Keratinocyte (primary cell): Measurements from ENCODE around the gene PRKCE. TPM values are rescaled to one million over a fixed set of nuclear protein-coding genes. Genes with fewer than 3 reads are reported as not detected.
"Not testable (repeated sequence)": the region's sequence is repeated elsewhere in the genome, so short reads cannot be mapped to it uniquely, and the experiment has no call there.

Experiments used
- DNase-seq: peaks from one replicate; pipeline ENCODE4 v3.0.0-alpha.2; 2011; ENCODE audit warnings: low read depth, missing footprints, low spot score
- FAIRE-seq: peaks from 2 replicates; lab custom pipeline; 2011; peaks lifted over from hg19 to GRCh38; lab: Jason Lieb, UNC
- H2AFZ ChIP-seq: 2 replicates; pipeline ENCODE4 v1.6.0; 2012; ENCODE audit warnings: low read length, control low read depth, inconsistent platforms; ENCODE audit not compliant: control insufficient read depth
- H3K27ac ChIP-seq: 2 replicates; pipeline ENCODE4 v1.5.1; 2011; ENCODE audit warnings: low read length; ENCODE audit not compliant: control insufficient read depth, insufficient read depth
- H3K27me3 ChIP-seq: 3 replicates; pipeline ENCODE4 v1.6.0; 2011; ENCODE audit warnings: low read length; ENCODE audit not compliant: control insufficient read depth, insufficient read depth; ENCODE audit errors: extremely low read depth
- H3K36me3 ChIP-seq, 2 experiments: 2 replicates in 1 of 2; 3 replicates in 1 of 2; pipeline ENCODE4 v1.5.1; 2011; ENCODE audit warnings: low read length in 2 of 2, mild to moderate bottlenecking in 1 of 2; ENCODE audit not compliant: control insufficient read depth in 2 of 2, insufficient read depth in 2 of 2; ENCODE audit errors: extremely low read depth in 1 of 2
- H3K4me1 ChIP-seq: 3 replicates; pipeline ENCODE4 v1.5.1; 2011; ENCODE audit warnings: low read length; ENCODE audit not compliant: control insufficient read depth, insufficient read depth; ENCODE audit errors: extremely low read depth
- H3K4me2 ChIP-seq: 3 replicates; pipeline ENCODE4 v1.6.0; 2011; ENCODE audit warnings: low read depth, low read length; ENCODE audit not compliant: control insufficient read depth, insufficient read depth; ENCODE audit errors: extremely low read depth
- H3K4me3 ChIP-seq, 3 experiments: fragments of 200-600 bp in 1 of 3; sonication (generic) in 1 of 3; 2 replicates in 2 of 3; 3 replicates in 1 of 3; pipeline ENCODE4 v1.5.1; 2011 to 2016; ENCODE audit warnings: low read length in 3 of 3, mild to moderate bottlenecking in 3 of 3, control low read depth in 2 of 3, inconsistent platforms in 1 of 3, low read depth in 1 of 3, mixed read lengths in 1 of 3, mixed run types in 1 of 3, moderate library complexity in 1 of 3; ENCODE audit not compliant: control insufficient read depth in 2 of 3, insufficient read depth in 2 of 3; ENCODE audit errors: extremely low read depth in 1 of 3
- H3K79me2 ChIP-seq: 2 replicates; pipeline ENCODE4 v1.6.0; 2012; ENCODE audit warnings: low read length; ENCODE audit not compliant: control insufficient read depth, insufficient read depth
- H3K9ac ChIP-seq: 3 replicates; pipeline ENCODE4 v1.6.0; 2011; ENCODE audit warnings: low read length; ENCODE audit not compliant: control insufficient read depth, insufficient read depth; ENCODE audit errors: extremely low read depth
- H3K9me1 ChIP-seq: 3 replicates; pipeline ENCODE4 v1.6.0; 2011; ENCODE audit warnings: low read length; ENCODE audit not compliant: control insufficient read depth, insufficient read depth; ENCODE audit errors: extremely low read depth
- H3K9me3 ChIP-seq: 2 replicates; pipeline ENCODE4 v1.5.1; 2012; ENCODE audit warnings: low read depth, low read length; ENCODE audit not compliant: control insufficient read depth
- H4K20me1 ChIP-seq: 3 replicates; pipeline ENCODE4 v1.6.0; 2011; ENCODE audit warnings: low read length; ENCODE audit not compliant: control insufficient read depth, insufficient read depth; ENCODE audit errors: extremely low read depth
- EZH2 ChIP-seq: IDR thresholded peaks from one replicate; pipeline ENCODE4 v1.6.1; 2012; ENCODE audit warnings: inconsistent platforms, mild to moderate bottlenecking, low read length, moderate library complexity
- dilution Hi-C: fragments of 300-500 bp; cut with MboI; formaldehyde crosslinking; loops from one replicate; pipeline ENCODE4 v1.7.0; 2020; ENCODE audit warnings: low sequenced_read_pairs; ENCODE audit not compliant: extremely low pct_ligation_motif_present
- polyA plus RNA-seq, 5 experiments: library from polyadenylated mRNA; depleted of rRNA in 3 of 5; stranded (reverse) in 3 of 5; stranded (forward) in 1 of 5; unstranded in 1 of 5; fragments of >200 nt; gene quantifications; 1 replicate in 1 of 5; 2 replicates in 3 of 5; 3 replicates in 1 of 5; pipeline versions ENCODE4 v1.2.1 to v1.2.3, GENCODE V29; 2011 to 2012; ENCODE audit warnings: missing spikeins in 2 of 5, low read depth in 1 of 5, low replicate concordance in 1 of 5
- TF ChIP-seq, protein P1 (sequence below), 3 experiments: IDR thresholded peaks in 1 of 3; conservative IDR thresholded peaks in 1 of 3; optimal IDR thresholded peaks in 1 of 3; 2 replicates in 2 of 3; 3 replicates in 1 of 3; pipeline versions ENCODE3 to v1.5.1; 2011; ENCODE audit warnings: low read length in 3 of 3, mild to moderate bottlenecking in 3 of 3, moderate library complexity in 2 of 3, control low read depth in 1 of 3, inconsistent platforms in 1 of 3; ENCODE audit not compliant: insufficient read depth in 2 of 3; ENCODE audit errors: extremely low read depth in 1 of 3

PRKCE gene
- polyA plus RNA-seq, 1 donor (not counting 4 experiments of a cell fraction or from before 2014, with no cell fraction given): 2.0 TPM

- H3K4me2 ChIP-seq: no peak overlapping the region
- H3K27ac ChIP-seq: no peak overlapping the region
- no peaks in the 10 kb centered on the region for H3K27me3 ChIP-seq
- no peak overlapping the region for H2AFZ ChIP-seq
- H4K20me1 ChIP-seq: no peaks in the 10 kb centered on the region
- no peak overlapping the region for H3K9ac ChIP-seq
- no peaks in the 10 kb centered on the region for H3K9me1 ChIP-seq
- DNase-seq (no peak), FAIRE-seq (no peak)
- TF ChIP-seq EZH2: no peak
- TF ChIP-seq, protein P1, sequence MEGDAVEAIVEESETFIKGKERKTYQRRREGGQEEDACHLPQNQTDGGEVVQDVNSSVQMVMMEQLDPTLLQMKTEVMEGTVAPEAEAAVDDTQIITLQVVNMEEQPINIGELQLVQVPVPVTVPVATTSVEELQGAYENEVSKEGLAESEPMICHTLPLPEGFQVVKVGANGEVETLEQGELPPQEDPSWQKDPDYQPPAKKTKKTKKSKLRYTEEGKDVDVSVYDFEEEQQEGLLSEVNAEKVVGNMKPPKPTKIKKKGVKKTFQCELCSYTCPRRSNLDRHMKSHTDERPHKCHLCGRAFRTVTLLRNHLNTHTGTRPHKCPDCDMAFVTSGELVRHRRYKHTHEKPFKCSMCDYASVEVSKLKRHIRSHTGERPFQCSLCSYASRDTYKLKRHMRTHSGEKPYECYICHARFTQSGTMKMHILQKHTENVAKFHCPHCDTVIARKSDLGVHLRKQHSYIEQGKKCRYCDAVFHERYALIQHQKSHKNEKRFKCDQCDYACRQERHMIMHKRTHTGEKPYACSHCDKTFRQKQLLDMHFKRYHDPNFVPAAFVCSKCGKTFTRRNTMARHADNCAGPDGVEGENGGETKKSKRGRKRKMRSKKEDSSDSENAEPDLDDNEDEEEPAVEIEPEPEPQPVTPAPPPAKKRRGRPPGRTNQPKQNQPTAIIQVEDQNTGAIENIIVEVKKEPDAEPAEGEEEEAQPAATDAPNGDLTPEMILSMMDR (optimal IDR thresholded peaks at IDR 0.05 in 1 of 3, IDR thresholded peaks at IDR 0.05 in 1 of 3, conservative IDR thresholded peaks at IDR 0.05 in 1 of 3; ENCODE audit: extremely low read depth in 1 of 3, insufficient read depth in 2 of 3, low read length in 3 of 3): no peak
- no peaks in the 10 kb centered on the region for H3K9me3 ChIP-seq
- no peaks in the 10 kb centered on the region for H3K36me3 ChIP-seq
- H3K4me1 ChIP-seq: peaks cover 5% of the 10 kb centered on the region
- no peaks in the 10 kb centered on the region for H3K79me2 ChIP-seq
- dilution Hi-C loops: no loop called here
- H3K4me3 ChIP-seq: no peak overlapping the region
Observed at GRCh38 chr2:45857867-45858520, 206.5 kb downstream of the PRKCE start.

- H3K9me3 ChIP-seq, dilution Hi-C loops, H3K9me1 ChIP-seq, H3K4me1 ChIP-seq, H3K4me2 ChIP-seq, DNase-seq, H2AFZ ChIP-seq, H3K27me3 ChIP-seq, H3K4me3 ChIP-seq, FAIRE-seq, H3K79me2 ChIP-seq, H3K9ac ChIP-seq, H3K27ac ChIP-seq, H4K20me1 ChIP-seq, H3K36me3 ChIP-seq: not testable (repeated sequence)
Observed at GRCh38 chr2:45858872-45859271, 207.4 kb downstream of the PRKCE start.

DNA sequence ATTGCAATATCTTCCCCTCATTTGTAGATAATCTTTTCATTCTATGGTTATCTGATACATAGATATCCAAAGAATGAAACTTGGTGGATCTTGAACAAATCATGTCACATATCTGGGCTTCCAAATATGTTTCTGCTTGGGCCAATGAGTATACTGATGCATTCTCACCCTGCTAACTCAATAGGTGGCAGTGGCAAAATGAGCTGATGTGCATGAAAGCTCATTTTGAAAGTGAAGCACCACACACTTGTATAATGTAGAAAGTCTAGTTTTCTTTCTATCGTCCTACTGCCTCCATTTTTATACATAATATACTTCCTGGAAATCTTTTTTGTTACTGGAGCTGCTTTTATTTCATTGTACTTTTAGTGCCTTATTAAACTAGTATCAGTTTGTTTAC lies 208.2 kb downstream of the PRKCE start:
- Histone ChIP-seq H3K4me3 (no peak overlapping the region), H3K79me2 (no peaks in the 10 kb centered on the region), H4K20me1 (no peaks in the 10 kb centered on the region), H3K4me1 (peaks cover 5% of the 10 kb centered on the region), H3K9me3 (no peaks in the 10 kb centered on the region), H3K36me3 (no peaks in the 10 kb centered on the region), H3K27ac (no peak overlapping the region), H3K27me3 (no peaks in the 10 kb centered on the region), H3K9ac (no peak overlapping the region), H3K4me2 (no peak overlapping the region), H3K9me1 (no peaks in the 10 kb centered on the region), H2AFZ (no peak overlapping the region)
- DNase-seq (no peak), FAIRE-seq (no peak)
- dilution Hi-C loops: no loop called here
- TF ChIP-seq, protein P1 (optimal IDR thresholded peaks at IDR 0.05 in 1 of 3, IDR thresholded peaks at IDR 0.05 in 1 of 3, conservative IDR thresholded peaks at IDR 0.05 in 1 of 3; ENCODE audit: extremely low read depth in 1 of 3, insufficient read depth in 2 of 3, low read length in 3 of 3): no peak
- no peak for TF ChIP-seq EZH2
